MCF 10A (cell line): ENCODE measurements around the gene CAMTA1. TPM values are rescaled to one million over a fixed set of nuclear protein-coding genes. Genes with fewer than 3 reads are reported as not detected.

Source experiments
- BruUV-seq: library from RNA; stranded (reverse); fragments of 400-500 nt; replicated peaks from 2 replicates; lab custom pipeline; 2021; lab: Mats Ljungman, UMichigan
- CTCF ChIA-PET: fragments of 300-600 bp; sonication (Branson Sonifier 250); formaldehyde crosslinking; extraction: SDS; loops from one replicate; lab custom pipeline; 2021; ENCODE audit warnings: antibody characterized with exemption, inconsistent platforms; lab: Yijun Ruan, JAX
- POLR2A ChIA-PET: fragments of 300-600, 350-650 bp; sonication (Branson Sonifier 250); formaldehyde crosslinking; extraction: SDS; loops from one replicate; lab custom pipeline; 2020; ENCODE audit warnings: antibody characterized with exemption, inconsistent platforms; lab: Yijun Ruan, JAX
- DNase-seq: peaks from one replicate; pipeline ENCODE4 v3.0.0-alpha.2; 2018; ENCODE audit not compliant: unreplicated experiment
- H3K27ac Mint-ChIP-seq: one replicate; pipeline ENCODE4 v1.8.0; 2022; ENCODE audit warnings: mild to moderate bottlenecking, low read depth, mixed read lengths; ENCODE audit not compliant: unreplicated experiment
- H3K27me3 Mint-ChIP-seq: one replicate; pipeline ENCODE4 v1.8.0; 2022; ENCODE audit warnings: mixed read lengths; ENCODE audit not compliant: insufficient read depth, unreplicated experiment
- H3K36me3 Mint-ChIP-seq: one replicate; pipeline ENCODE4 v1.8.0; 2022; ENCODE audit warnings: mild to moderate bottlenecking, moderate library complexity, mixed read lengths; ENCODE audit not compliant: insufficient read depth, unreplicated experiment
- H3K4me1 Mint-ChIP-seq: one replicate; pipeline ENCODE4 v1.8.0; 2022; ENCODE audit warnings: mixed read lengths; ENCODE audit not compliant: insufficient read depth, unreplicated experiment
- H3K4me3 Mint-ChIP-seq: one replicate; pipeline ENCODE4 v1.8.0; 2022; ENCODE audit warnings: mild to moderate bottlenecking, moderate library complexity, mixed read lengths; ENCODE audit not compliant: unreplicated experiment
- H3K9me3 Mint-ChIP-seq: one replicate; pipeline ENCODE4 v1.8.0; 2022; ENCODE audit warnings: mixed read lengths; ENCODE audit not compliant: unreplicated experiment
- CTCF ChIP-seq: fragments of 200-600 bp; IDR thresholded peaks from one replicate; pipeline ENCODE4 v1.8.0; 2022; ENCODE audit warnings: antibody characterized with exemption, mild to moderate bottlenecking; ENCODE audit not compliant: unreplicated experiment
- intact Hi-C: fragments of 100-400 bp; cut with micrococcal nuclease; formaldehyde crosslinking; loops from 2 replicates; pipeline ENCODE4 v1.14.1; 2022
- total RNA-seq: library from RNA; stranded (reverse); gene quantifications from 2 replicates; pipeline ENCODE4 v1.2.3, GENCODE V29; 2022

The CAMTA1 gene
- total RNA-seq, 1 experiment from 2014 or later, result 74.1 TPM

- H3K4me3 Mint-ChIP-seq, result no peak overlapping the region
- POLR2A ChIA-PET, result no interaction called here
- intact Hi-C loops, result no loop called here
- TF ChIP-seq CTCF, result no peak
- no peaks in the 10 kb centered on the region for H3K9me3 Mint-ChIP-seq
- no TSS peak for BruUV-seq
- H3K27ac Mint-ChIP-seq, result no peak overlapping the region
- no peaks in the 10 kb centered on the region for H3K36me3 Mint-ChIP-seq
- H3K4me1 Mint-ChIP-seq, result no peaks in the 10 kb centered on the region
- DNase-seq, result no peak
- CTCF ChIA-PET, result interaction anchor here (0.5 to 0.6 kb wide), 2 partner anchors 38 to 603 kb away, joined by 3 to 4 read pairs; no protein-coding TSS in a partner anchor
- H3K27me3 Mint-ChIP-seq, result no peaks in the 10 kb centered on the region
These were observed 364.0 kb downstream of the CAMTA1 start for GRCh38 chr1:7149080-7149838.

GRCh38 chr1:7150724-7151280, 365.5 kb downstream of the CAMTA1 start:
- H3K27me3 Mint-ChIP-seq, result no peaks in the 10 kb centered on the region
- H3K9me3 Mint-ChIP-seq, result no peaks in the 10 kb centered on the region
- CTCF ChIA-PET, result no interaction called here
- H3K36me3 Mint-ChIP-seq, result no peaks in the 10 kb centered on the region
- POLR2A ChIA-PET, result no interaction called here
- no peak for TF ChIP-seq CTCF
- H3K4me3 Mint-ChIP-seq, result no peak overlapping the region
- no peak for DNase-seq
- no peak overlapping the region for H3K27ac Mint-ChIP-seq
- H3K4me1 Mint-ChIP-seq, result no peaks in the 10 kb centered on the region
- intact Hi-C loops, result no loop called here
- no TSS peak for BruUV-seq

GRCh38 chr1:7151978-7152377, 366.7 kb downstream of the CAMTA1 start:
- Mint-ChIP-seq H3K36me3 (no peaks in the 10 kb centered on the region), H3K27ac (no peak overlapping the region), H3K4me1 (no peaks in the 10 kb centered on the region), H3K27me3 (no peaks in the 10 kb centered on the region), H3K9me3 (no peaks in the 10 kb centered on the region), H3K4me3 (no peak overlapping the region)
- no TSS peak for BruUV-seq
- TF ChIP-seq CTCF, result no peak
- ChIA-PET CTCF (interaction anchor here (0.6 to 1.2 kb wide), 3 partner anchors 40 to 1286 kb away, joined by 3 to 4 read pairs (median 3); no protein-coding TSS in a partner anchor), POLR2A (no interaction called here)
- no peak for DNase-seq
- intact Hi-C loops, result no loop called here

- Mint-ChIP-seq H3K9me3 (no peaks in the 10 kb centered on the region), H3K27ac (no peak overlapping the region), H3K4me1 (no peaks in the 10 kb centered on the region), H3K4me3 (no peak overlapping the region), H3K36me3 (no peaks in the 10 kb centered on the region), H3K27me3 (no peaks in the 10 kb centered on the region)
- CTCF ChIA-PET, result interaction anchor here (0.6 to 1.2 kb wide), 3 partner anchors 41 to 1287 kb away, joined by 3 to 4 read pairs (median 3); no protein-coding TSS in a partner anchor
- DNase-seq, result no peak
- intact Hi-C loops, result no loop called here
- POLR2A ChIA-PET, result no interaction called here
- BruUV-seq, result no TSS peak
- TF ChIP-seq CTCF, result no peak
These were observed 367.4 kb downstream of the CAMTA1 start for GRCh38 chr1:7152655-7153054.
